Activated CD8-positive, alpha-beta memory T cell treated with anti-CD3 and anti-CD28 coated beads for 36 hours (primary cell): ENCODE data around the gene PAX1. TPM values are rescaled to one million over a fixed set of nuclear protein-coding genes. Genes with fewer than 3 reads are reported as not detected.

Source experiments
- CTCF ChIA-PET: fragments of 350-600 bp; sonication (Branson Sonifier 250); formaldehyde crosslinking; loops from one replicate; lab custom pipeline; 2021; ENCODE audit warnings: antibody characterized with exemption; lab: Charles Lee
- POLR2A ChIA-PET: fragments of 350-600 bp; sonication (Branson Sonifier 250); formaldehyde crosslinking; loops from one replicate; lab custom pipeline; 2021; ENCODE audit warnings: antibody characterized with exemption; lab: Charles Lee
- total RNA-seq, 2 experiments: library from RNA; stranded (reverse); gene quantifications; one replicate each; pipeline ENCODE4 v1.2.3, GENCODE V29; 2021

PAX1 gene
- total RNA-seq, 2 experiments from 2014 or later: not detected

GRCh38 chr20:21702016-21702415, 3.4 kb upstream of the PAX1 start:
- ChIA-PET POLR2A (no interaction called here), CTCF (no interaction called here)

- CTCF ChIA-PET: no interaction called here
- POLR2A ChIA-PET: no interaction called here
Observed at GRCh38 chr20:21702553-21703470, 2.7 kb upstream of the PAX1 start.

- POLR2A ChIA-PET: no interaction called here
Observed at GRCh38 chr20:21703717-21704407, 1.6 kb upstream of the PAX1 start.

GRCh38 chr20:21704408-21705385, 767 bp upstream of the PAX1 start:
- ChIA-PET POLR2A (no interaction called here), CTCF (interaction anchor here (1.4 kb wide), 1 partner anchor 15 kb away, joined by 3 read pairs; no protein-coding TSS in a partner anchor)

More at GRCh38 chr20:21703717-21704407, 1.6 kb upstream of the PAX1 start:
- CTCF ChIA-PET: interaction anchor here (1.4 kb wide), 1 partner anchor 16 kb away, joined by 3 read pairs; no protein-coding TSS in a partner anchor

GRCh38 chr20:21706261-21707195, 1.1 kb downstream of the PAX1 start:
- CTCF ChIA-PET: no interaction called here
- POLR2A ChIA-PET: no interaction called here

- POLR2A ChIA-PET: no interaction called here
- CTCF ChIA-PET: no interaction called here
Observed at GRCh38 chr20:21707267-21707666, 1.8 kb downstream of the PAX1 start.

- POLR2A ChIA-PET: no interaction called here
- CTCF ChIA-PET: no interaction called here
Observed at GRCh38 chr20:21707999-21708737, 2.7 kb downstream of the PAX1 start.

GRCh38 chr20:21708738-21709534, 3.5 kb downstream of the PAX1 start:
- CTCF ChIA-PET: no interaction called here
- POLR2A ChIA-PET: no interaction called here

GRCh38 chr20:21709535-21709904, 4.1 kb downstream of the PAX1 start:
- ChIA-PET CTCF (no interaction called here), POLR2A (no interaction called here)

- CTCF ChIA-PET: interaction anchor here (1.4 kb wide), 1 partner anchor 9 kb away, joined by 5 read pairs; no protein-coding TSS in a partner anchor
- POLR2A ChIA-PET: no interaction called here
Observed at GRCh38 chr20:21710341-21710740, 4.9 kb downstream of the PAX1 start.

GRCh38 chr20:21710863-21711431, 5.5 kb downstream of the PAX1 start:
- POLR2A ChIA-PET: no interaction called here
- CTCF ChIA-PET: interaction anchor here (1.4 kb wide), 1 partner anchor 8 kb away, joined by 5 read pairs; no protein-coding TSS in a partner anchor

GRCh38 chr20:21712443-21713059, 7.1 kb downstream of the PAX1 start:
- ChIA-PET CTCF (no interaction called here), POLR2A (no interaction called here)

- POLR2A ChIA-PET: no interaction called here
- CTCF ChIA-PET: no interaction called here
Observed at GRCh38 chr20:21713470-21713869, 8.0 kb downstream of the PAX1 start.

GRCh38 chr20:21713901-21714296, 8.4 kb downstream of the PAX1 start:
- POLR2A ChIA-PET: no interaction called here
- CTCF ChIA-PET: no interaction called here

GRCh38 chr20:21714297-21715192, 9.1 kb downstream of the PAX1 start:
- ChIA-PET POLR2A (no interaction called here), CTCF (no interaction called here)
